GM12878 (cell line): ENCODE measurements around the gene SEMA5A. TPM values are rescaled to one million over a fixed set of nuclear protein-coding genes. Genes with fewer than 3 reads are reported as not detected.

Experiments
- ATAC-seq: fragments of 200-7000 bp; cut with Tn5 transposase; 3 replicates; pipeline ENCODE4 v1.9.1; 2020; ENCODE audit warnings: mild to moderate bottlenecking, moderate library complexity
- BruUV-seq: library from RNA; stranded (reverse); fragments of 400-500 nt; replicated peaks from 2 replicates; lab custom pipeline; 2021; lab: Mats Ljungman, UMichigan
- CTCF ChIA-PET: fragments of 300-600 bp; sonication (Branson Sonifier 250); formaldehyde crosslinking; extraction: SDS; loops from one replicate; lab custom pipeline; 2021; ENCODE audit warnings: inconsistent platforms; lab: Yijun Ruan, JAX
- POLR2A ChIA-PET: fragments of 350-600 bp; formaldehyde crosslinking; extraction: SDS; loops from one replicate; lab custom pipeline; 2021; ENCODE audit warnings: inconsistent platforms; lab: Charles Lee
- RAD21 ChIA-PET: fragments of 300-600 bp; sonication (Branson Sonifier 250); formaldehyde crosslinking; loops from one replicate; lab custom pipeline; 2023; ENCODE audit warnings: antibody characterized with exemption; ENCODE audit not compliant: unreplicated experiment; lab: Charles Lee
- SMC1A ChIA-PET: fragments of 300-600 bp; sonication (Branson Sonifier 250); formaldehyde crosslinking; loops from one replicate; lab custom pipeline; 2023; ENCODE audit not compliant: unreplicated experiment, uncharacterized antibody; lab: Charles Lee
- DNase-seq: peaks from one replicate; pipeline ENCODE4 v3.0.0-alpha.2; 2011; ENCODE audit warnings: low read depth, low spot score
- FAIRE-seq: peaks from 3 replicates; lab custom pipeline; 2011; peaks lifted over from hg19 to GRCh38; lab: Jason Lieb, UNC
- H2AFZ ChIP-seq: 2 replicates; pipeline ENCODE4 v1.6.0; 2011; ENCODE audit warnings: low read depth, low read length, control low read depth; ENCODE audit not compliant: control insufficient read depth
- H3K27ac ChIP-seq: 2 replicates; pipeline ENCODE4 v1.5.1; 2011; ENCODE audit warnings: control low read depth; ENCODE audit not compliant: control insufficient read depth, insufficient read depth
- H3K27me3 ChIP-seq, 2 experiments: replicated peaks in 1 of 2; 2 replicates each; pipeline versions ENCODE4 v1.6.0 to v1.6.1; 2011; ENCODE audit warnings: low read length in 1 of 2; ENCODE audit not compliant: control insufficient read depth in 2 of 2, insufficient read depth in 2 of 2
- H3K36me3 ChIP-seq, 2 experiments: 2 replicates each; pipeline ENCODE4 v1.5.1; 2011; ENCODE audit warnings: low read length in 1 of 2; ENCODE audit not compliant: control insufficient read depth in 2 of 2, insufficient read depth in 2 of 2
- H3K4me1 ChIP-seq: 2 replicates; pipeline ENCODE4 v1.6.1; 2011; ENCODE audit warnings: mild to moderate bottlenecking, low read length, moderate library complexity, mixed read lengths; ENCODE audit not compliant: control insufficient read depth, insufficient read depth
- H3K4me2 ChIP-seq: 2 replicates; pipeline ENCODE4 v1.6.0; 2011; ENCODE audit warnings: control low read depth; ENCODE audit not compliant: control insufficient read depth, insufficient read depth
- H3K4me3 ChIP-seq: fragments of 200-600 bp; sonication (generic); 2 replicates; pipeline ENCODE4 v1.5.1; 2016
- H3K79me2 ChIP-seq: 2 replicates; pipeline ENCODE4 v1.6.0; 2011; ENCODE audit warnings: low read length; ENCODE audit not compliant: control insufficient read depth, insufficient read depth
- H3K9ac ChIP-seq: 2 replicates; pipeline ENCODE4 v1.8.0; 2011; ENCODE audit warnings: low read length, control low read depth, mixed read lengths; ENCODE audit not compliant: control insufficient read depth, insufficient read depth
- H3K9me3 ChIP-seq: replicated peaks from 3 replicates; pipeline ENCODE4 v1.5.1; 2011; ENCODE audit warnings: mild to moderate bottlenecking, low read length; ENCODE audit not compliant: control insufficient read depth, insufficient read depth
- H4K20me1 ChIP-seq: 2 replicates; pipeline ENCODE4 v1.6.0; 2011; ENCODE audit not compliant: control insufficient read depth, insufficient read depth
- BACH1 ChIP-seq: fragments of 450-650 bp; IDR thresholded peaks from 2 replicates; pipeline ENCODE4 v1.6.1; 2017; ENCODE audit warnings: mild to moderate bottlenecking, borderline replicate concordance
- EZH2 ChIP-seq: IDR thresholded peaks from 2 replicates; pipeline ENCODE4 v1.6.1; 2012; ENCODE audit warnings: low read depth, mild to moderate bottlenecking, control low read depth, inconsistent platforms, low read length, borderline replicate concordance; ENCODE audit not compliant: control insufficient read depth
- FOS ChIP-seq: IDR thresholded peaks from 3 replicates; pipeline ENCODE4 v1.6.1; 2011; ENCODE audit warnings: borderline replicate concordance; ENCODE audit not compliant: insufficient read length; ENCODE audit errors: extremely low read depth
- FOXK2 ChIP-seq: fragments of 450-650 bp; IDR thresholded peaks from 2 replicates; pipeline ENCODE4 v1.6.1; 2017; ENCODE audit warnings: mild to moderate bottlenecking, moderate library complexity
- IKZF2 ChIP-seq, 2 experiments: fragments of 450-650 bp; IDR thresholded peaks; 2 replicates each; pipeline ENCODE4 v1.6.1; 2017; ENCODE audit warnings: mild to moderate bottlenecking in 2 of 2, moderate library complexity in 2 of 2
- MEF2B ChIP-seq: fragments of 450-650 bp; IDR thresholded peaks from 2 replicates; pipeline ENCODE4 v1.6.1; 2018; ENCODE audit warnings: mild to moderate bottlenecking, moderate library complexity; ENCODE audit not compliant: partially characterized antibody, poor library complexity, severe bottlenecking
- MTA2 ChIP-seq: fragments of 450-650 bp; IDR thresholded peaks from 2 replicates; pipeline ENCODE4 v1.6.1; 2016; ENCODE audit warnings: low read depth, mild to moderate bottlenecking, moderate library complexity
- MTA3 ChIP-seq: IDR thresholded peaks from 2 replicates; pipeline ENCODE4 v1.6.1; 2012; ENCODE audit warnings: low read length, inconsistent platforms, borderline replicate concordance
- SMAD5 ChIP-seq: IDR thresholded peaks from 2 replicates; pipeline ENCODE4 v1.6.1; 2016; ENCODE audit warnings: antibody characterized with exemption, low read depth
- ZZZ3 ChIP-seq: IDR thresholded peaks from 2 replicates; pipeline ENCODE4 v1.6.1; 2011; ENCODE audit warnings: low read depth; ENCODE audit not compliant: control insufficient read depth, insufficient read length
- WGBS: methylation state at CpG from one replicate; pipeline ENCODE4 v1.1.6; 2016; ENCODE audit warnings: low lambda C conversion rate; ENCODE audit not compliant: insufficient replicate concordance, insufficient coverage; ENCODE audit errors: missing lambda C conversion rate; 5-methylcytosine and 5-hydroxymethylcytosine counted together
- in situ Hi-C: fragments of 300-500 bp; cut with MboI; formaldehyde crosslinking; loops from 9 replicates; pipeline ENCODE4 v1.14.3; 2018; ENCODE audit warnings: mixed read lengths
- intact Hi-C: fragments of 100-400 bp; cut with micrococcal nuclease; formaldehyde crosslinking; loops from one replicate; pipeline ENCODE4 v1.14.2; 2022; ENCODE audit not compliant: unreplicated experiment
- polyA plus RNA-seq, 11 experiments: library from polyadenylated mRNA; depleted of rRNA in 4 of 11; unstranded in 6 of 11; stranded (reverse) in 5 of 11; fragments of >200 nt; fragmentation: Nextera tagmentation in 4 of 11; fragmentation: Illumina TruSeq in 1 of 11; extraction: Ambion mirVana in 4 of 11; extraction: Trizol in 1 of 11; gene quantifications; 1 replicate in 1 of 11; 2 replicates in 10 of 11; pipeline versions ENCODE4 v1.2.1 to v1.2.3, GENCODE V29; 2011 to 2016; ENCODE audit warnings: inconsistent platforms in 2 of 11, missing spikeins in 2 of 11, low read depth in 1 of 11
- total RNA-seq, 4 experiments: library from RNA; depleted of rRNA in 3 of 4; stranded (reverse); fragments of >200 nt in 3 of 4; fragmentation: Illumina TruSeq in 1 of 4; extraction: Trizol in 1 of 4; gene quantifications; 2 replicates each; pipeline versions ENCODE4 v1.2.1 to v1.2.3, GENCODE V29; 2013 to 2021
- TF ChIP-seq, protein P1 (sequence below): IDR thresholded peaks from 2 replicates; pipeline ENCODE4 v1.6.1; 2011; ENCODE audit warnings: borderline replicate concordance, low read depth, mild to moderate bottlenecking, moderate library complexity, mixed read lengths, low read length; ENCODE audit not compliant: insufficient read depth; ENCODE audit errors: extremely low read length
- TF ChIP-seq, protein P2 (sequence below): IDR thresholded peaks from 2 replicates; pipeline ENCODE4 v1.6.1; 2011; ENCODE audit warnings: mild to moderate bottlenecking, low read depth, low read length, moderate library complexity; ENCODE audit not compliant: insufficient replicate concordance
- TF ChIP-seq, protein P3 (sequence below): fragments of 150-350 bp; IDR thresholded peaks from 2 replicates; pipeline ENCODE4 v1.6.1; 2014; ENCODE audit warnings: mild to moderate bottlenecking, low read depth, low read length
- TF ChIP-seq, protein P4 (sequence below): IDR thresholded peaks from 2 replicates; pipeline ENCODE4 v1.6.1; 2012; ENCODE audit warnings: low read depth, low read length, improper control_type of control experiment

Gene SEMA5A
- total and polyA plus RNA-seq, 10 of the 15 experiments (the other 5 are each of a cell fraction or from before 2014, with no cell fraction given), result 0.03 to 2.4 (median 0.09) TPM; not detected in 1

DNA sequence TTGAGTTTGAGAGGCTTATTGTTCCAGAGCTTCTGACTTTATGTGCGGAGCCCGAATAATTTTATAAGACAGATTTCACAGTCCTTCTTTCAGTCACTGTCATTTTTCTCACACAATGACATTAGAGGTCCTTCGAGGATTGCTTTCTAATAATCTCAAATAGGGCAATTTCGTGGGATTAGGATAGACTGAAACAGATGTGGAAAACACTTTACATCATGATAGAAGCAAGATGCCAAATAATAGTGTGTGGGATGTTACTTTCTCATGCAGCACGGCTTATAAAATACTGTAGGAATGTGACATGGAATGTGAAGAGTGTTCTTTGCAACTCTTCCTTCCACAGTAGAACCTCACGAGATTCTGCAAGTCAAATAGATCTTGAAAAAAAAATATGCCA lies 451.3 kb downstream of the SEMA5A start (continued):
- TF ChIP-seq, protein P1, sequence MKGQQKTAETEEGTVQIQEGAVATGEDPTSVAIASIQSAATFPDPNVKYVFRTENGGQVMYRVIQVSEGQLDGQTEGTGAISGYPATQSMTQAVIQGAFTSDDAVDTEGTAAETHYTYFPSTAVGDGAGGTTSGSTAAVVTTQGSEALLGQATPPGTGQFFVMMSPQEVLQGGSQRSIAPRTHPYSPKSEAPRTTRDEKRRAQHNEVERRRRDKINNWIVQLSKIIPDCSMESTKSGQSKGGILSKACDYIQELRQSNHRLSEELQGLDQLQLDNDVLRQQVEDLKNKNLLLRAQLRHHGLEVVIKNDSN, result no peak
- no peak for TF ChIP-seq SMAD5

DNA sequence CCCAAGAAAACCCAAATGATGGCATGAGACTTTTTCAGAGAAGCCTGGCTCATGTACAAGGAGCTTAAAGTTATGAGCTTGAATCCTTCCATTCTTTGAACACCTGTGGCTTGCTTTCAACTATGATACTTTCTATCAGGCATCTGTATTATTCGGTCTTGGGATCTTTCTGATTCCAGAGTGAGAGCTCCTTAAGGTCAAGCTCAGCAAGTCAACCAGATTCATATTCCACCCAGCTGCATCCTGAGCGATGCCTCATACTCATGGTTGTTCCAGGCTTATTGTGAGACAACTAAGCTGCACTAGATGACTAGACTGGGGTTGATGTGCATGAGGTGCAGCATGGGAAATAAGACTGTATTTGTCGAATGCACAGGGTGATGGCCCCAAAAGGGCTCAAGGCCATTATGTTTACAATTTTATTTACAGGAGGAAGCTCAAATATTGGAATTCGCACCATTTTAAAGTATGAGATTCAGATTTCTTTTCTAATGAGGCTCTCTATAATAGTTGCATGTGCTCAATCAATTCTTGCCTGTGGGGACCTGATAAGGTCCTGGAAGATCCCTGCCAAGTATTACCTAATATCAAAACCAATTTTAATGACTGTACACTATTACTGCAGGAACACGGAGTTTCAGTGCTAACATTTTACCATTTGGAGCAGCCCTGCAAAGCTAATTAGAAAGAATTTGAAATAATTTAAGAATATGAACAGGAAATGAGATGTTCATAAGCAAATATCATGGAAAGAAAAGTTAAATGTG lies 453.8 kb downstream of the SEMA5A start:
- no peaks in the 10 kb centered on the region for H3K79me2 ChIP-seq
- no peak overlapping the region for H2AFZ ChIP-seq
- no peaks in the 10 kb centered on the region for H4K20me1 ChIP-seq
- intact Hi-C loops, result no loop called here
- no peaks in the 10 kb centered on the region; a peak in 1 of 4 replicates for H3K27me3 ChIP-seq
- H3K4me3 ChIP-seq, result no peak overlapping the region
- H3K4me2 ChIP-seq, result no peak overlapping the region
- no peak for FAIRE-seq
- no peak for DNase-seq
- H3K27ac ChIP-seq, result no peak overlapping the region
- H3K36me3 ChIP-seq, result no peaks in the 10 kb centered on the region
- no TSS peak for BruUV-seq
- POLR2A ChIA-PET, result no interaction called here
- in situ Hi-C loops, result no loop called here
- CTCF ChIA-PET, result interaction anchor here (0.6 to 1.0 kb wide), 3 partner anchors 13 to 398 kb away, joined by 3 to 4 read pairs (median 4); no protein-coding TSS in a partner anchor
- no peak for ATAC-seq
- H3K9ac ChIP-seq, result no peak overlapping the region
- TF ChIP-seq MEF2B (no peak), IKZF2 (IDR thresholded peaks at IDR 0.05) (no peak), FOXK2 (no peak), FOS (no peak), MTA2 (no peak), EZH2 (no peak), ZZZ3 (no peak), MTA3 (no peak), BACH1 (no peak), SMAD5 (no peak)
- TF ChIP-seq, protein P2, sequence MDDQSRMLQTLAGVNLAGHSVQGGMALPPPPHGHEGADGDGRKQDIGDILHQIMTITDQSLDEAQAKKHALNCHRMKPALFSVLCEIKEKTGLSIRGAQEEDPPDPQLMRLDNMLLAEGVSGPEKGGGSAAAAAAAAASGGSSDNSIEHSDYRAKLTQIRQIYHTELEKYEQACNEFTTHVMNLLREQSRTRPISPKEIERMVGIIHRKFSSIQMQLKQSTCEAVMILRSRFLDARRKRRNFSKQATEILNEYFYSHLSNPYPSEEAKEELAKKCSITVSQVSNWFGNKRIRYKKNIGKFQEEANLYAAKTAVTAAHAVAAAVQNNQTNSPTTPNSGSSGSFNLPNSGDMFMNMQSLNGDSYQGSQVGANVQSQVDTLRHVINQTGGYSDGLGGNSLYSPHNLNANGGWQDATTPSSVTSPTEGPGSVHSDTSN, result no peak
- TF ChIP-seq, protein P3, sequence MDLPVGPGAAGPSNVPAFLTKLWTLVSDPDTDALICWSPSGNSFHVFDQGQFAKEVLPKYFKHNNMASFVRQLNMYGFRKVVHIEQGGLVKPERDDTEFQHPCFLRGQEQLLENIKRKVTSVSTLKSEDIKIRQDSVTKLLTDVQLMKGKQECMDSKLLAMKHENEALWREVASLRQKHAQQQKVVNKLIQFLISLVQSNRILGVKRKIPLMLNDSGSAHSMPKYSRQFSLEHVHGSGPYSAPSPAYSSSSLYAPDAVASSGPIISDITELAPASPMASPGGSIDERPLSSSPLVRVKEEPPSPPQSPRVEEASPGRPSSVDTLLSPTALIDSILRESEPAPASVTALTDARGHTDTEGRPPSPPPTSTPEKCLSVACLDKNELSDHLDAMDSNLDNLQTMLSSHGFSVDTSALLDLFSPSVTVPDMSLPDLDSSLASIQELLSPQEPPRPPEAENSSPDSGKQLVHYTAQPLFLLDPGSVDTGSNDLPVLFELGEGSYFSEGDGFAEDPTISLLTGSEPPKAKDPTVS, result no peak
- TF ChIP-seq, protein P4, sequence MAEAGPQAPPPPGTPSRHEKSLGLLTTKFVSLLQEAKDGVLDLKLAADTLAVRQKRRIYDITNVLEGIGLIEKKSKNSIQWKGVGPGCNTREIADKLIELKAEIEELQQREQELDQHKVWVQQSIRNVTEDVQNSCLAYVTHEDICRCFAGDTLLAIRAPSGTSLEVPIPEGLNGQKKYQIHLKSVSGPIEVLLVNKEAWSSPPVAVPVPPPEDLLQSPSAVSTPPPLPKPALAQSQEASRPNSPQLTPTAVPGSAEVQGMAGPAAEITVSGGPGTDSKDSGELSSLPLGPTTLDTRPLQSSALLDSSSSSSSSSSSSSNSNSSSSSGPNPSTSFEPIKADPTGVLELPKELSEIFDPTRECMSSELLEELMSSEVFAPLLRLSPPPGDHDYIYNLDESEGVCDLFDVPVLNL, result no peak
- RAD21 ChIA-PET, result interaction anchor here (1.0 kb wide), 1 partner anchor 13 kb away, joined by 3 read pairs; no protein-coding TSS in a partner anchor
- H3K9me3 ChIP-seq, result no peaks in the 10 kb centered on the region
- 11% methylated on average over 5 of the region's 5 CpGs for WGBS
- SMC1A ChIA-PET, result interaction anchor here (0.7 to 2.4 kb wide), 4 partner anchors 9 to 29 kb away, joined by 3 to 8 read pairs (median 4); no protein-coding TSS in a partner anchor
- H3K4me1 ChIP-seq, result no peaks in the 10 kb centered on the region
